RPMI7951 (cell line): Measurements from ENCODE around the gene UCK2. TPM values are rescaled to one million over a fixed set of nuclear protein-coding genes. Genes with fewer than 3 reads are reported as not detected.
A peak's percentile ranks its signal among the peaks of the same experiment; 100 is the strongest.

ENCODE experiments used
- DNase-seq: peaks from one replicate; pipeline ENCODE4 v3.0.0-alpha.2; 2012; ENCODE audit warnings: low read depth
- total RNA-seq: library from RNA; depleted of rRNA; stranded (reverse); fragments of >200 nt; shearing (Covaris generic); gene quantifications from 2 replicates; pipeline ENCODE4 v1.2.3, GENCODE V29; 2014

UCK2 gene
- total RNA-seq, 1 experiment from 2014 or later = 106 TPM

GRCh38 chr1:165834229-165834628 lies 6.8 kb downstream of the UCK2 start:
- no peak for DNase-seq

GRCh38 chr1:165834881-165835280 lies 7.5 kb downstream of the UCK2 start:
- DNase-seq = no peak

GRCh38 chr1:165836664-165837482 lies 9.5 kb downstream of the UCK2 start:
- no peak for DNase-seq

GRCh38 chr1:165837838-165838364 lies 10.5 kb downstream of the UCK2 start:
- DNase-seq = no peak

- DNase-seq = no peak
These were observed 13.0 kb downstream of the UCK2 start for GRCh38 chr1:165840423-165840822.

GRCh38 chr1:165841582-165842017 lies 14.2 kb downstream of the UCK2 start:
- DNase-seq = peak; percentile 70

- no peak for DNase-seq
These were observed 14.7 kb downstream of the UCK2 start for GRCh38 chr1:165842023-165842670.

- peak; percentile 58 for DNase-seq
These were observed 15.3 kb downstream of the UCK2 start for GRCh38 chr1:165842671-165843129.

- DNase-seq = peak; percentile 62
These were observed 15.9 kb downstream of the UCK2 start for GRCh38 chr1:165843304-165843703.

GRCh38 chr1:165844114-165844798 lies 16.8 kb downstream of the UCK2 start:
- DNase-seq = no peak

GRCh38 chr1:165844933-165845332 lies 17.5 kb downstream of the UCK2 start:
- no peak for DNase-seq

GRCh38 chr1:165845569-165845968 lies 18.2 kb downstream of the UCK2 start:
- DNase-seq = no peak

- no peak for DNase-seq
These were observed 18.8 kb downstream of the UCK2 start for GRCh38 chr1:165845992-165846748.

- DNase-seq = no peak
These were observed 20.1 kb downstream of the UCK2 start for GRCh38 chr1:165847486-165847885.

- no peak for DNase-seq
These were observed 22.1 kb downstream of the UCK2 start for GRCh38 chr1:165849353-165850133.

GRCh38 chr1:165851034-165851658 lies 23.7 kb downstream of the UCK2 start:
- DNase-seq = peak; percentile 98

GRCh38 chr1:165852871-165853270 lies 25.5 kb downstream of the UCK2 start:
- no peak for DNase-seq

- no peak for DNase-seq
These were observed 26.2 kb downstream of the UCK2 start for GRCh38 chr1:165853528-165854075.

- peak; percentile 94 for DNase-seq
These were observed 26.9 kb downstream of the UCK2 start for GRCh38 chr1:165854101-165854845.
